ENCODE data around the gene PSENEN.
"Not testable (repeated sequence)": the region's sequence is repeated elsewhere in the genome, so short reads cannot be mapped to it uniquely, and the experiment has no call there.

The PSENEN gene

GRCh38 chr19:35788205-35788960 is 42.9 kb downstream of the PSENEN start:
- no peak for DNase-seq (ENCODE audit: low read depth in 1 of 2, low spot score in 1 of 2)

GRCh38 chr19:35789195-35789977 is 43.9 kb downstream of the PSENEN start:
- DNase-seq (ENCODE audit: low read depth in 1 of 2, low spot score in 1 of 2): no peak

GRCh38 chr19:35789978-35790944 is 44.8 kb downstream of the PSENEN start:
- no peak for DNase-seq (ENCODE audit: low read depth in 1 of 2, low spot score in 1 of 2)

- DNase-seq (ENCODE audit: low read depth in 1 of 2, low spot score in 1 of 2): no peak
Measured at GRCh38 chr19:35790981-35791813, 45.7 kb downstream of the PSENEN start.

GRCh38 chr19:35791814-35792279 is 46.4 kb downstream of the PSENEN start:
- no peak for DNase-seq (ENCODE audit: low read depth in 1 of 2, low spot score in 1 of 2)

GRCh38 chr19:35792312-35792711 is 46.9 kb downstream of the PSENEN start:
- no peak for DNase-seq (ENCODE audit: low read depth in 1 of 2, low spot score in 1 of 2)

- DNase-seq (ENCODE audit: low read depth in 1 of 2, low spot score in 1 of 2): no peak
Measured at GRCh38 chr19:35792888-35793287, 47.4 kb downstream of the PSENEN start.

GRCh38 chr19:35793381-35794165 is 48.1 kb downstream of the PSENEN start:
- DNase-seq (ENCODE audit: low read depth in 1 of 2, low spot score in 1 of 2): no peak

- not testable (repeated sequence) for DNase-seq (ENCODE audit: low read depth in 1 of 2, low spot score in 1 of 2)
Measured at GRCh38 chr19:35795564-35795963, 50.1 kb downstream of the PSENEN start.

Data from stimulated activated CD4-positive, alpha-beta T cell treated with anti-CD3 and anti-CD28 coated beads, Interleukin-15, amount 100 ng/mL, for 1 hour (primary cell).